SU-DHL-6 (cell line): ENCODE data around the gene IZUMO4.

Experiments
- EZH2phosphoT487 ChIP-seq: fragments of 200-600 bp; sonication (generic), shearing (Covaris generic); conservative IDR thresholded peaks from 2 replicates; pipeline ENCODE4 v1.6.1; 2018; ENCODE audit warnings: mild to moderate bottlenecking, antibody characterized with exemption, low read length, moderate library complexity, mixed read lengths
- TF ChIP-seq, protein P1 (sequence below): fragments of 200-600 bp; sonication (generic); IDR thresholded peaks from one replicate; pipeline ENCODE4 v1.5.1; 2017; ENCODE audit warnings: antibody characterized with exemption, mild to moderate bottlenecking, low read length, moderate library complexity; ENCODE audit not compliant: insufficient read depth, poor library complexity, severe bottlenecking

DNA sequence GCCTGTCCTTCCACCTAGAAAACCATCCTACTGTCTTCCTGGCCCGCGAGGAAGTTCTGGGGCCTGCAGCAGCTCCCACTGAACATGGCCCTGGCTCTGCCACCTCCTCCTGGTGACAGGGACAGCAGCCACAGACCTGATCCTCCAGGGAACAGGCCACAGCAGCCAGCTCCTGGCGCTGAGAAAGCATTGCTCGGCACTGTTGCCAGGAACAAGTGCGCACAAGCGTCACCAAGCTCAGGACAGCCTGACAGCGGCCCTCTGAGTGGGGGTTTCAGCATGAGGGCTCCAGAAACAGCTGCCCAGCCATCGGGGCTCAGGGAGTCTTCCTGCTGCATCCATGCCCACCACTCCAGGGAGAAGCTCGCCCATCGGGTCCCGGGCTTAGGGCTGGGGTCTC is 32.8 kb downstream of the IZUMO4 start:
- TF ChIP-seq, protein P1, sequence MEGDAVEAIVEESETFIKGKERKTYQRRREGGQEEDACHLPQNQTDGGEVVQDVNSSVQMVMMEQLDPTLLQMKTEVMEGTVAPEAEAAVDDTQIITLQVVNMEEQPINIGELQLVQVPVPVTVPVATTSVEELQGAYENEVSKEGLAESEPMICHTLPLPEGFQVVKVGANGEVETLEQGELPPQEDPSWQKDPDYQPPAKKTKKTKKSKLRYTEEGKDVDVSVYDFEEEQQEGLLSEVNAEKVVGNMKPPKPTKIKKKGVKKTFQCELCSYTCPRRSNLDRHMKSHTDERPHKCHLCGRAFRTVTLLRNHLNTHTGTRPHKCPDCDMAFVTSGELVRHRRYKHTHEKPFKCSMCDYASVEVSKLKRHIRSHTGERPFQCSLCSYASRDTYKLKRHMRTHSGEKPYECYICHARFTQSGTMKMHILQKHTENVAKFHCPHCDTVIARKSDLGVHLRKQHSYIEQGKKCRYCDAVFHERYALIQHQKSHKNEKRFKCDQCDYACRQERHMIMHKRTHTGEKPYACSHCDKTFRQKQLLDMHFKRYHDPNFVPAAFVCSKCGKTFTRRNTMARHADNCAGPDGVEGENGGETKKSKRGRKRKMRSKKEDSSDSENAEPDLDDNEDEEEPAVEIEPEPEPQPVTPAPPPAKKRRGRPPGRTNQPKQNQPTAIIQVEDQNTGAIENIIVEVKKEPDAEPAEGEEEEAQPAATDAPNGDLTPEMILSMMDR, result no peak
- TF ChIP-seq EZH2phosphoT487, result no peak
